Measurements from ENCODE around the gene CDH11. TPM values are rescaled to one million over a fixed set of nuclear protein-coding genes. Genes with fewer than 3 reads are reported as not detected.

Gene CDH11
- total RNA-seq, 2 experiments from 2014 or later: not detected

GRCh38 chr16:64926476-64926875, 195.4 kb downstream of the CDH11 start:
- ChIA-PET CTCF (ENCODE audit: unreplicated experiment) (no interaction called here), POLR2A (no interaction called here)
- Histone ChIP-seq H3K9me2 (ENCODE audit: insufficient read depth, low read length) (no peaks in the 10 kb centered on the region), H2AFZ (ENCODE audit: low read length) (no peak overlapping the region), H3K36me3 (ENCODE audit: insufficient read depth, low read length) (no peaks in the 10 kb centered on the region), H3K27ac (ENCODE audit: low read depth, low read length, poor library complexity, severe bottlenecking) (no peak overlapping the region), H4K20me1 (ENCODE audit: insufficient read depth, low read length) (no peaks in the 10 kb centered on the region), H3K4me1 (ENCODE audit: insufficient read depth, low read length, poor library complexity, severe bottlenecking) (no peaks in the 10 kb centered on the region), H3K4me3 (ENCODE audit: low read depth, low read length, poor library complexity, severe bottlenecking) (no peak overlapping the region), H3K9me3 (ENCODE audit: low read length) (no peaks in the 10 kb centered on the region), H3K4me2 (ENCODE audit: low read length) (no peak overlapping the region), H3K79me2 (ENCODE audit: insufficient read depth, low read depth, low read length) (no peaks in the 10 kb centered on the region)
- no TSS peak for BruUV-seq (replicated peaks)
- no peak for TF ChIP-seq EZH2phosphoT487 (IDR thresholded peaks at IDR 0.05; ENCODE audit: borderline replicate concordance, low read depth, low read length)
- TF ChIP-seq CTCF (conservative IDR thresholded peaks at IDR 0.05; ENCODE audit: low read length): no peak
- no peak for DNase-seq (ENCODE audit: low spot score)
- intact Hi-C loops (cut with micrococcal nuclease; ENCODE audit: unreplicated experiment): no loop called here

GRCh38 chr16:64925166-64925565, 196.7 kb downstream of the CDH11 start:
- Histone ChIP-seq H4K20me1 (ENCODE audit: insufficient read depth, low read length) (no peaks in the 10 kb centered on the region), H3K36me3 (ENCODE audit: insufficient read depth, low read length) (no peaks in the 10 kb centered on the region), H3K9me2 (ENCODE audit: insufficient read depth, low read length) (no peaks in the 10 kb centered on the region), H3K4me2 (ENCODE audit: low read length) (no peak overlapping the region), H3K9me3 (ENCODE audit: low read length) (no peaks in the 10 kb centered on the region), H2AFZ (ENCODE audit: low read length) (no peak overlapping the region), H3K4me1 (ENCODE audit: insufficient read depth, low read length, poor library complexity, severe bottlenecking) (no peaks in the 10 kb centered on the region), H3K4me3 (ENCODE audit: low read depth, low read length, poor library complexity, severe bottlenecking) (no peak overlapping the region), H3K27ac (ENCODE audit: low read depth, low read length, poor library complexity, severe bottlenecking) (no peak overlapping the region), H3K79me2 (ENCODE audit: insufficient read depth, low read depth, low read length) (no peaks in the 10 kb centered on the region)
- CTCF ChIA-PET (ENCODE audit: unreplicated experiment): no interaction called here
- no peak for DNase-seq (ENCODE audit: low spot score)
- POLR2A ChIA-PET: interaction anchor here (0.9 kb wide), 1 partner anchor 16 kb away, joined by 5 read pairs; no protein-coding TSS in a partner anchor
- no peak for TF ChIP-seq CTCF (conservative IDR thresholded peaks at IDR 0.05; ENCODE audit: low read length)
- TF ChIP-seq EZH2phosphoT487 (IDR thresholded peaks at IDR 0.05; ENCODE audit: borderline replicate concordance, low read depth, low read length): no peak
- intact Hi-C loops (cut with micrococcal nuclease; ENCODE audit: unreplicated experiment): no loop called here
- BruUV-seq (replicated peaks): no TSS peak

DNA sequence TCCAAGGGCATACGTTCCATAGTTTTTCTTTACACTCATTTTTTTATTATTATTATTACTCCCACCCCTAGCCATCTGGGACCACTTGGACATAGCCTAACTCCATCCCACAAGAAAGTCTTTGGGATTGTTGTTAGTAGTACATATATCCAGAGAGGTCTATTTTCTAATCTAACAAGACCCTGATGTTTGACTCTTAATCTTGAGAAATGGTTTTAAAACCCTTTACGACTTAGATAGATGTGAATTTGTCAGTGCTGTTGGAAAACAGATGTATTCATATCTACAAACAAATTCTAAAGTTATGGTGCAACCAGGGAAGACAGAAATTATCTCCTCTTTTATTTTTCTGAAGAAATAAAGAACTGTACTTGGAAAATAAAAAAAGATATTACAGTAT, 197.8 kb downstream of the CDH11 start:
- Histone ChIP-seq H3K9me2 (ENCODE audit: insufficient read depth, low read length) (no peaks in the 10 kb centered on the region), H3K4me1 (ENCODE audit: insufficient read depth, low read length, poor library complexity, severe bottlenecking) (no peaks in the 10 kb centered on the region), H3K36me3 (ENCODE audit: insufficient read depth, low read length) (no peaks in the 10 kb centered on the region), H3K79me2 (ENCODE audit: insufficient read depth, low read depth, low read length) (no peaks in the 10 kb centered on the region), H3K4me2 (ENCODE audit: low read length) (no peak overlapping the region), H3K4me3 (ENCODE audit: low read depth, low read length, poor library complexity, severe bottlenecking) (no peak overlapping the region), H2AFZ (ENCODE audit: low read length) (no peak overlapping the region), H4K20me1 (ENCODE audit: insufficient read depth, low read length) (no peaks in the 10 kb centered on the region), H3K9me3 (ENCODE audit: low read length) (no peaks in the 10 kb centered on the region), H3K27ac (ENCODE audit: low read depth, low read length, poor library complexity, severe bottlenecking) (no peak overlapping the region)
- CTCF ChIA-PET (ENCODE audit: unreplicated experiment): no interaction called here
- no peak for TF ChIP-seq CTCF (conservative IDR thresholded peaks at IDR 0.05; ENCODE audit: low read length)
- no peak for TF ChIP-seq EZH2phosphoT487 (IDR thresholded peaks at IDR 0.05; ENCODE audit: borderline replicate concordance, low read depth, low read length)
- BruUV-seq (replicated peaks): no TSS peak
- POLR2A ChIA-PET: interaction anchor here (0.9 kb wide), 1 partner anchor 17 kb away, joined by 5 read pairs; no protein-coding TSS in a partner anchor
- no peak for DNase-seq (ENCODE audit: low spot score)
- intact Hi-C loops (cut with micrococcal nuclease; ENCODE audit: unreplicated experiment): no loop called here

Data from OCI-LY7 (cell line).